ENCODE data around the gene STARD7.
A peak's percentile ranks its signal among the peaks of the same experiment; 100 is the strongest.

STARD7 gene

GRCh38 chr2:96146153-96146880 lies 62.3 kb downstream of the STARD7 start:
- peaks cover 18% of the 10 kb centered on the region for H3K4me1 ChIP-seq (ENCODE audit: low read length)
- H3K27me3 ChIP-seq (replicated peaks; ENCODE audit: insufficient read depth, low read length), result no peaks in the 10 kb centered on the region
- H3K79me2 ChIP-seq (ENCODE audit: low read length), result peaks cover 13% of the 10 kb centered on the region
- H3K4me3 ChIP-seq (ENCODE audit: low read length), result peak overlapping the region; percentile 73
- H3K4me2 ChIP-seq (ENCODE audit: low read depth, low read length), result peak overlapping the region; percentile 88
- H3K36me3 ChIP-seq (replicated peaks; ENCODE audit: insufficient read depth, low read length), result no peaks in the 10 kb centered on the region
- H3K9me2 ChIP-seq (replicated peaks; ENCODE audit: insufficient read depth, low read length), result no peaks in the 10 kb centered on the region
- H2AFZ ChIP-seq (ENCODE audit: low read length), result peak overlapping the region; percentile 73
- TF ChIP-seq EZH2 (optimal IDR thresholded peaks at IDR 0.05; ENCODE audit: low read depth, low read length), result no peak
- no peak for TF ChIP-seq CTCF (IDR thresholded peaks at IDR 0.05; ENCODE audit: low read length)
- no peak for TF ChIP-seq EZH2phosphoT487 (IDR thresholded peaks at IDR 0.05; ENCODE audit: low read length)
- peak overlapping the region; percentile 53; the same call in 1 of the 2 replicates for H3K9ac ChIP-seq (ENCODE audit: low read length)
- no peaks in the 10 kb centered on the region for H3K9me3 ChIP-seq (replicated peaks; ENCODE audit: insufficient read depth, low read length)
- no peaks in the 10 kb centered on the region for H4K20me1 ChIP-seq (ENCODE audit: insufficient read depth, low read length)
- H3F3A ChIP-seq (ENCODE audit: insufficient read depth, low read length), result peaks cover 9% of the 10 kb centered on the region
- H3K27ac ChIP-seq (ENCODE audit: low read length), result peak overlapping the region; percentile 76; the same call in 1 of the 2 replicates
- peak; percentile 80 for DNase-seq

- Histone ChIP-seq H3K27ac (ENCODE audit: low read length) (peak overlapping the region; percentile 76; the same call in 1 of the 2 replicates), H3K9me2 (replicated peaks; ENCODE audit: insufficient read depth, low read length) (no peaks in the 10 kb centered on the region), H2AFZ (ENCODE audit: low read length) (peak overlapping the region; percentile 73), H3K27me3 (replicated peaks; ENCODE audit: insufficient read depth, low read length) (no peaks in the 10 kb centered on the region), H3K79me2 (ENCODE audit: low read length) (peaks cover 13% of the 10 kb centered on the region), H3K4me3 (ENCODE audit: low read length) (peak overlapping the region; percentile 73), H3F3A (ENCODE audit: insufficient read depth, low read length) (peaks cover 9% of the 10 kb centered on the region), H3K4me1 (ENCODE audit: low read length) (peaks cover 18% of the 10 kb centered on the region), H3K9ac (ENCODE audit: low read length) (peak overlapping the region; percentile 53), H4K20me1 (ENCODE audit: insufficient read depth, low read length) (no peaks in the 10 kb centered on the region), H3K4me2 (ENCODE audit: low read depth, low read length) (peak overlapping the region; percentile 88), H3K36me3 (replicated peaks; ENCODE audit: insufficient read depth, low read length) (no peaks in the 10 kb centered on the region), H3K9me3 (replicated peaks; ENCODE audit: insufficient read depth, low read length) (no peaks in the 10 kb centered on the region)
- TF ChIP-seq EZH2phosphoT487 (IDR thresholded peaks at IDR 0.05; ENCODE audit: low read length) (no peak), EZH2 (optimal IDR thresholded peaks at IDR 0.05; ENCODE audit: low read depth, low read length) (no peak), CTCF (IDR thresholded peaks at IDR 0.05; ENCODE audit: low read length) (no peak)
- DNase-seq, result no peak
These were observed 62.8 kb downstream of the STARD7 start for GRCh38 chr2:96145848-96146152.

GRCh38 chr2:96145036-96145847 lies 63.4 kb downstream of the STARD7 start, which contains the start of gene DUSP2:
TSS of gene DUSP2 (minus strand) at chr2:96145440. CDS start at chr2:96145354, 86 bp downstream.
- Histone ChIP-seq H3K27ac (ENCODE audit: low read length) (peak within 1 kb of the TSS; percentile 76; the same call in 1 of the 2 replicates), H3K4me1 (ENCODE audit: low read length) (peaks cover 18% of the 10 kb centered on the region), H2AFZ (ENCODE audit: low read length) (peak within 1 kb of the TSS; percentile 75), H3K4me2 (ENCODE audit: low read depth, low read length) (peak within 1 kb of the TSS; percentile 91), H3K27me3 (replicated peaks; ENCODE audit: insufficient read depth, low read length) (no peaks in the 10 kb centered on the region), H3K9me3 (replicated peaks; ENCODE audit: insufficient read depth, low read length) (no peaks in the 10 kb centered on the region), H3K9ac (ENCODE audit: low read length) (peak within 1 kb of the TSS; percentile 72), H3K4me3 (ENCODE audit: low read length) (peak within 1 kb of the TSS; percentile 73), H4K20me1 (ENCODE audit: insufficient read depth, low read length) (no peaks in the 10 kb centered on the region), H3K36me3 (replicated peaks; ENCODE audit: insufficient read depth, low read length) (no peaks in the 10 kb centered on the region), H3K9me2 (replicated peaks; ENCODE audit: insufficient read depth, low read length) (no peaks in the 10 kb centered on the region), H3K79me2 (ENCODE audit: low read length) (peaks cover 13% of the 10 kb centered on the region), H3F3A (ENCODE audit: insufficient read depth, low read length) (peaks cover 9% of the 10 kb centered on the region)
- DNase-seq, result peak; percentile 94
- TF ChIP-seq EZH2 (optimal IDR thresholded peaks at IDR 0.05; ENCODE audit: low read depth, low read length), result no peak
- TF ChIP-seq EZH2phosphoT487 (IDR thresholded peaks at IDR 0.05; ENCODE audit: low read length), result no peak

Measured in MM.1S (cell line).